Esophagus mucosa (tissue), 1 donor: ENCODE data around the gene LIN7A. TPM values are rescaled to one million over a fixed set of nuclear protein-coding genes. Genes with fewer than 3 reads are reported as not detected.

Source experiments
- ATAC-seq: fragments of 200-7000 bp; cut with Tn5 transposase; one replicate; pipeline ENCODE4 v1.9.1; 2020
- total RNA-seq: library from RNA; stranded (reverse); gene quantifications from one replicate; pipeline ENCODE4 v1.2.4, GENCODE V29; 2023
- donor health status: DM: yes; HTN: yes; CAD: no.

The LIN7A gene
- total RNA-seq, 1 donor from 2014 or later = 0.56 TPM

DNA sequence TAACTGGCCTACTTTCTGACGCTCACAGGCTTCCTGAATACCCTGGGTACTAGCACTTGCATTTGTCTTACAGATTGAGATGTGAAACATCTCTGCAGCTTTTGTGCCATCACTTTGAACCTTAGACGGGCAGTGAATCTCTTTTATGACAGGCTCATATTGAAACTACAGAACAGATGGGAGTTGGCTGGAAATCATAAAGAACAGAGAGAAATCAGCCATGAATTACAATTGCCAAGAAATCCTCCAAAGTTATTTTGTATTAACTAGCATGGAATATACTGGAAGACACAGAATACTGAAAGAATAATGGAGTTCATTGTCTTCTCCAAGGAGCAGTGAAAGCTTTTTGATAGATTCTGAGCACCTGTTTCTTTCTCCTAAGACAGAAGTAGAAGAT, 188.3 kb downstream of the LIN7A start:
- no peak for ATAC-seq

DNA sequence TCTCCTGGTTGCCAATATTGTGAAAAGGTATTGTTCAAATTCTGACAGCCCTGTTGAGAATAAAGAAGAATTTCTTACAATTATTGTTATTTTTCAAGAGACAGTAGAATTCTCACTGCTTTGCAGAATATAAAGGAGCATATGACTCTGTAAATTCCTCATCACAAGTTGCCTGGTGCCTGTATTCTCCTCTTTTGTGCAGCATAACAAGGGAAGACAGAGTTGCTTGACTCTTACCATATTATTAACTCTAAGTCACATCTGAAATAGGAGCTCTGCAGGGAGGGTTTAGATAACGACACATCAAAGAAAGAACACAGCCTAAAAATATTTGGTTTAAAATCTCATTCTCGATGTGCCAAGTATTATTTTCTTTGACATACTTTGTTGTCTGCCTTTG, 189.9 kb downstream of the LIN7A start:
- no peak for ATAC-seq

GRCh38 chr12:80745851-80746505, 191.8 kb downstream of the LIN7A start:
- no peak for ATAC-seq

Other genes starting within 250 kb of the LIN7A start
- gene MYF6, start 230.3 kb downstream of the LIN7A start, total RNA-seq = not detected
- gene MYF5, start 221.0 kb downstream of the LIN7A start, total RNA-seq = not detected
- gene ACSS3, start 140.1 kb upstream of the LIN7A start, total RNA-seq = 0.68 TPM